Measurements from ENCODE around the gene SDCCAG8.

Gene SDCCAG8

GRCh38 chr1:243510928-243511327 is 255.1 kb downstream of the SDCCAG8 start:
- Mint-ChIP-seq H3K4me3 (no peak overlapping the region), H3K27ac (no peak overlapping the region), H3K9me3 (no peaks in the 10 kb centered on the region), H3K4me1 (peaks cover 44% of the 10 kb centered on the region), H3K36me3 (ENCODE audit: low read depth) (peaks cover 10% of the 10 kb centered on the region), H3K27me3 (no peaks in the 10 kb centered on the region)
- DNase-seq (no peak), ATAC-seq (no peak)

DNA sequence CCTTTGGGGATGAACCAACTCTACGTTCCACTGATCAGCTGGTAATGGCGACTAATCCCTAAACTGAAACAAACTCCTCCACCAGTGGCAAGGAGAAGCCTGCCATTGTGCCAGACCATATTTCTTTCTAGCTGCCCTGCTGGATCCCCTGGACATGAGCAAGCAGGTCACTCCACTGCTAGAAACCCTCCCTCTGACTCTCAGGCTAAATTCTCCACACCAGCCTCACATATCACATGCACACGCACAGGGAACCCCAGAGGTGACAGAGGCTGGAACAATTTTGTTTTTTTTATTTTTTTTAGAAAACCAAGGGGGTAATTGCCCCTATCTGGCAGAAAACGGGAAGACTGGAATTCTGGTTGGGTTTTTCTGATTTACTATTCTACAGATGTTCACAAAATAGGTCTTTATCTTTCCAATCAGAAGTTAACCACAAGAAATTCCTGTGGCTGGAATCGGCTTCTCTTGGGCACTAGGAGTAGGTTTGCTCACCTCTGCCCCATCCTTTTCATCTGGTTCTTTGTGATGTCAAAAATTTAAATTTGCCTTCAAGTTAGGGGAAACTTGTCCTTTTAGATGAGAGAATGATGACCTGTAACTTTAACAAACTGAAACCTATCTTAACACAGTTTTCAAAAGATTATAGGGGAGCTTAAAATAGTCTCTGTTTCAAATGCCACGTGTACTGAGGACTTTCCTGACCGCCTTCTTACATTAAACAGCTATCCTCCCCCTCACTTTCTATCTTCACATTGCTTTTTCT is 258.1 kb downstream of the SDCCAG8 start:
- ATAC-seq = peak; percentile 65
- Mint-ChIP-seq H3K4me3 (no peak overlapping the region), H3K36me3 (ENCODE audit: low read depth) (peaks cover 22% of the 10 kb centered on the region), H3K27me3 (no peaks in the 10 kb centered on the region), H3K9me3 (peaks cover 4% of the 10 kb centered on the region), H3K27ac (peak overlapping the region; percentile 56), H3K4me1 (peaks cover 20% of the 10 kb centered on the region)
- DNase-seq = no peak

DNA sequence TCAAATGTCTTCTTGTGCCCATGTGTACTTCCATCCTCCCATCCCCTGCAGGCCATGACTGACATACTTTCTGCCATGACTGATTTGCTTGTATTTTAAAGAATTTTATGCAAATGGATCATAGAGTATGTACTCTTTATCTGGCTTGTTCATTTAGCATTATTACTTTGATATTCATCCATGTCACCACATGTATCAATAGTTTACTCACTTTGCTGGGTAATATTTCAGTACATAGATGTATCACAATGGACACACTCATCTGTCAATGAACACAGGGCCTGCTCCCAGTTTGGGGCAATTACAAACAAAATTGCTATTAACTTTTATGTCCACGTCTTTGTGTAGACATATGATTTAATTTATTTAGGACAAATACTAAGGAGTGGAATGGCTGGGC is 259.1 kb downstream of the SDCCAG8 start:
- Mint-ChIP-seq H3K27ac (no peak overlapping the region), H3K36me3 (ENCODE audit: low read depth) (peaks cover 26% of the 10 kb centered on the region), H3K9me3 (peaks cover 4% of the 10 kb centered on the region), H3K4me3 (no peak overlapping the region), H3K4me1 (peaks cover 13% of the 10 kb centered on the region), H3K27me3 (no peaks in the 10 kb centered on the region)
- no peak for DNase-seq
- ATAC-seq = no peak

GRCh38 chr1:243520831-243521230 is 265.0 kb downstream of the SDCCAG8 start:
- Mint-ChIP-seq H3K27me3 (no peaks in the 10 kb centered on the region), H3K4me3 (no peak overlapping the region)

GRCh38 chr1:243523766-243524165 is 267.9 kb downstream of the SDCCAG8 start:
- no peak for ATAC-seq
- no peaks in the 10 kb centered on the region for H3K27me3 Mint-ChIP-seq
- H3K4me1 Mint-ChIP-seq = peaks cover 8% of the 10 kb centered on the region
- H3K36me3 Mint-ChIP-seq (ENCODE audit: low read depth) = peaks cover 11% of the 10 kb centered on the region
- no peak overlapping the region for H3K4me3 Mint-ChIP-seq
- no peak for DNase-seq
- H3K9me3 Mint-ChIP-seq = no peaks in the 10 kb centered on the region
- H3K27ac Mint-ChIP-seq = no peak overlapping the region

More at GRCh38 chr1:243520831-243521230, 265.0 kb downstream of the SDCCAG8 start:
- ATAC-seq (no peak), DNase-seq (no peak)
- peaks cover 4% of the 10 kb centered on the region for H3K9me3 Mint-ChIP-seq
- H3K27ac Mint-ChIP-seq = no peak overlapping the region
- H3K36me3 Mint-ChIP-seq (ENCODE audit: low read depth) = peaks cover 22% of the 10 kb centered on the region
- H3K4me1 Mint-ChIP-seq = peaks cover 8% of the 10 kb centered on the region

DNA sequence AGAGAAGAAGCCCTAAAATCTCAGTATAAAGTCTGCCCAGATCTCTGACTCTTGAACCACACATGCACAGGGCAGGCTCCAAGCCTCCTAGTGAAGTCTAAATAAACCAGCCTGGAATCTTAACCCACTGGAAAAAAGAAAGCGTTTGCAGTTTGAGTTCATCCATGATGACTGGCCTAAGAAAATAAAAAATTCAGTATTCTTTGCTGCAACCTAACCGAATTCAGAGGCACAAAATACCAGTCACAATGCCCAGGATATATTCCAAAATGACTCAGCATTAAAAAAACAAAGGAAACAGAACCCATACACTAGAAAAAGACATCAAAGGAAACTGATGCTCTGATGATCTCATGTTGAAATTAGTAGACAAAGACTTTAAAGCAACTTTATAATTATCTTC is 269.2 kb downstream of the SDCCAG8 start:
- no peak overlapping the region for H3K4me3 Mint-ChIP-seq
- no peak for ATAC-seq
- H3K27ac Mint-ChIP-seq = no peak overlapping the region
- peaks cover 8% of the 10 kb centered on the region for H3K4me1 Mint-ChIP-seq
- no peaks in the 10 kb centered on the region for H3K27me3 Mint-ChIP-seq
- peaks cover 8% of the 10 kb centered on the region for H3K36me3 Mint-ChIP-seq (ENCODE audit: low read depth)
- DNase-seq = no peak
- peaks cover 4% of the 10 kb centered on the region for H3K9me3 Mint-ChIP-seq

DNA sequence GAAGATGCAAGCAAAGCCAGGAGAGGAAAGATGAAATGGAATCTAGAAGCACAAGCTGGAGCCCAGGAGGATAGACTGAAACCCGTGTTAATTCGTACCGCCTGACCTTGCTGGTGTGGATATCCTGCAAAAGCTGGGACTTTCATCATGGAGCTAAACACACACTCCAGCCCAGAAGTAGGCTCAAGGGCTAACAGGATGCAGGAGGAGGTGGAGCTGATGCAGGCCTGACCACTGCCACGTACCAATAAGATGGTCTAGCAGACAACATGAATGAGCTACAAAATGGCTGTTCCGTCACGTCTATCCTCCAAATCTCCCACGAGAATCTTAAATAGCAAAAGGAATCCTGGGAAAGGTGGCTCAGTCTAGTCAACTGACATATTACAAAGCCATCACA is 270.3 kb downstream of the SDCCAG8 start:
- no peaks in the 10 kb centered on the region for H3K27me3 Mint-ChIP-seq
- ATAC-seq (no peak), DNase-seq (no peak)
- no peak overlapping the region for H3K4me3 Mint-ChIP-seq
- peaks cover 13% of the 10 kb centered on the region for H3K36me3 Mint-ChIP-seq (ENCODE audit: low read depth)
- H3K27ac Mint-ChIP-seq = no peak overlapping the region
- peaks cover 8% of the 10 kb centered on the region for H3K9me3 Mint-ChIP-seq
- H3K4me1 Mint-ChIP-seq = peaks cover 8% of the 10 kb centered on the region

- H3K9me3 Mint-ChIP-seq = peaks cover 8% of the 10 kb centered on the region
- DNase-seq (no peak), ATAC-seq (no peak)
- H3K36me3 Mint-ChIP-seq (ENCODE audit: low read depth) = peaks cover 14% of the 10 kb centered on the region
- H3K27ac Mint-ChIP-seq = no peak overlapping the region
- peaks cover 8% of the 10 kb centered on the region for H3K4me1 Mint-ChIP-seq
- H3K27me3 Mint-ChIP-seq = no peaks in the 10 kb centered on the region
- no peak overlapping the region for H3K4me3 Mint-ChIP-seq
Measured at GRCh38 chr1:243528459-243529121, 272.7 kb downstream of the SDCCAG8 start.

DNA sequence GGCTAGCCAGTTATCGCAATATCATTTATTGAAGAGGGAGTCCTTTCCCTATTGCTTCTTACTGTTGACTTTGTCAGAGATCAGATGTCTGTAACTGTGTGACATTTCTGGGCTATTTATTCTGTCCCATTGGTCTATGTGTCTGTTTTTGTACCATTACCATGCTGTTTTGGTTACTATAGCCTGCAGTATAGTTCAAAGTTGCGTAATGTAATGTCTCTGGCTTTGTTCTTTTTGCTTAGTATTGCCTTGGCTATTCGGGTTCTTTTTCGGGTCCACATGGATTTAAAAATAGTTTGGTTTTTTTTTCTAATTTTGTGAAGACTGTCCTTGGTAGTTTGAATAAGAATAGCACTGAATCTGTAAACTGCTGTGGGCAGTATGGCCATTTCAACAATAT is 273.7 kb downstream of the SDCCAG8 start:
- ATAC-seq (no peak), DNase-seq (no peak)
- Mint-ChIP-seq H3K4me1 (peaks cover 8% of the 10 kb centered on the region), H3K4me3 (no peak overlapping the region), H3K27ac (no peak overlapping the region), H3K9me3 (peaks cover 8% of the 10 kb centered on the region), H3K36me3 (ENCODE audit: low read depth) (peaks cover 14% of the 10 kb centered on the region), H3K27me3 (no peaks in the 10 kb centered on the region)

DNA sequence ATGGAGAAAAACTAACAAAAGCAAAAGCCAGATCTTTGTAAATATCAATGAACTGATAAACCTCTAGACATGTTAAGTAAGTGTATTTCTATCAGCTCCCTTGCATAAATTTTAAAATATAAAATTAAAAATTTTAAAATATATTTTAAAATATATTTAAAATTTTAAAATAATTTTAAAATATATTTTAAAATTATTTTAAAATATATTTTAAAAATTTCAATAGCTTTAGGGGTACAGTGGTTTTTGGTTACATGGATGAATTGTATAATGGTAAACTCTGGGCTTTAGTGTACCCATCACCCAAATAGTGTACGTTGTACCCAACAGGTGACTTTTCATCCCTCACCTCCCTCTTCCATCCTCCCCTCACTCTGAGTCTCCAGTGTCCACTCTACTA is 279.2 kb downstream of the SDCCAG8 start:
- no peak for DNase-seq
- Mint-ChIP-seq H3K27me3 (no peaks in the 10 kb centered on the region), H3K4me3 (no peak overlapping the region), H3K4me1 (no peaks in the 10 kb centered on the region), H3K9me3 (peaks cover 5% of the 10 kb centered on the region), H3K36me3 (ENCODE audit: low read depth) (peaks cover 23% of the 10 kb centered on the region), H3K27ac (no peak overlapping the region)
- no peak for ATAC-seq

DNA sequence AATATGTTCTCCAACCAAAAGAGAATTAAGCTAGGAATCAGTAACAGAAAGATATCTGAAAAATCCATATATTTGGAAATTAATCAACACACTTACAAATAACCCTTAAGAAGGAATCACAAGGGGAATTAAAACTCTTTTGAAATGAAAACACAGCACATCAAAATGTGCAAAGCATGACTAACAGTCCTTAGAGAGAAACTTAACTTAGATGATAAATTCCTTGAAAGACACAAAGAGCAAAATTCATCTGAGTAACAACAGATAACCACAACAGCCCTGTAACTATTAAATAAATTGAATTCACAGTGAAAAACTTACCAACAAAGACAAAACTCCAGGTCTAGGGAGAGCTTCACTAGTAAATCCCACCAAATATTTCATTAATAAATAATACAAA is 283.8 kb downstream of the SDCCAG8 start:
- no peaks in the 10 kb centered on the region for H3K27me3 Mint-ChIP-seq
- no peak for DNase-seq

DNA sequence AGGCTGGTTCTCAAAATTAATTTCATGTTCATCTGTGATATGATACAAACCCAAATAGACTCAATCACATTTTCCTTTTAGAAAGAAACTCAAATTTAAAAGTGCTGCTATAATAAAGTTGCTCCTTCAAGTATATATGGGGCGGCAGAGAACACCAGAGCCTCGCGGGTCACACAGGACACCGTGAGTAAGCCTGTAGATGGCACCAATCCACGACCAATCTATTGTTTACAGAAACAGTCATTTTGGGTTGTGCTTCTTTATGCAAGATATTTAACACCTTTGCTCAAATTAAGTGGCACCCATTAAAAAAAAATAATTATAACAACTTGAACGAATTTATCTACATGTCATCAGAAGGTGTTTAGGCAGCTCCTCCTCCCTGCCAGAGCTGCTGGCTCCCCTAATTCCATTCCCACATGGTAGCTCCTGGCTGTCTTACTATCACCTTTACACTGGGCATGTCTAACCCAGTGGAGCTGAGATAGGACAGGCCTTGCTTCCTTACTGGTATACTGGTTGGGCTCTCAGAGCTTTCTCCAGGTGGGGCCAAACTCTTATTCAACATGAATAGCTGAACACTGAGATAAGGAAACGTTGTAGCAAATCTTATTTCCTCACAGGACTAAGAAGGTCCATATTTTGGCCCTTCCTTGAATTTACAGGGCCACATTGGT is 287.0 kb downstream of the SDCCAG8 start:
- Mint-ChIP-seq H3K9me3 (no peaks in the 10 kb centered on the region), H3K4me1 (no peaks in the 10 kb centered on the region), H3K36me3 (ENCODE audit: low read depth) (peaks cover 34% of the 10 kb centered on the region), H3K27me3 (no peaks in the 10 kb centered on the region), H3K27ac (no peak overlapping the region), H3K4me3 (no peak overlapping the region)
- no peak for ATAC-seq
- no peak for DNase-seq

More for the DNA sequence above, 283.8 kb downstream of the SDCCAG8 start:
- Mint-ChIP-seq H3K9me3 (no peaks in the 10 kb centered on the region), H3K27ac (no peak overlapping the region), H3K36me3 (ENCODE audit: low read depth) (peaks cover 32% of the 10 kb centered on the region), H3K4me1 (no peaks in the 10 kb centered on the region), H3K4me3 (no peak overlapping the region)
- ATAC-seq = no peak

DNA sequence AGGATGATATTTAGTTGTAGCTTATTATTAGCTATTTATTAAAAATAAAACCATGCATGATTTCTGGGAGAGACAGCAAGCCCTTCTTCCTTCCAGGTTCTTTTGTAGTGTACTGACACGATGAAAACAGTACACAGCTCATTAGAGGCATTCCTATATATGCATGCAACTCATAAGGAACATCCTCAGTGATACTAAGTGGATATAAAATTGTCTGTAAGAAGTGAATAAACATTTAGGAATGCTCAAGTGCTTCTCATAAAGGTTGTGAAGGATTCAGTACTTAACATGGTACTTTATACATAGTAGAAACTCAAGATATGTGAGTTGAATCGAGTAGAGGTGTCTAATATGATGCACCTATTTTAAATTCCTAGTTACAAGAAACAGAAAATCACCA is 287.7 kb downstream of the SDCCAG8 start:
- no peaks in the 10 kb centered on the region for H3K4me1 Mint-ChIP-seq
- peaks cover 30% of the 10 kb centered on the region for H3K36me3 Mint-ChIP-seq (ENCODE audit: low read depth)
- ATAC-seq (no peak), DNase-seq (no peak)
- H3K9me3 Mint-ChIP-seq = no peaks in the 10 kb centered on the region
- no peak overlapping the region for H3K27ac Mint-ChIP-seq
- H3K4me3 Mint-ChIP-seq = no peak overlapping the region
- no peaks in the 10 kb centered on the region for H3K27me3 Mint-ChIP-seq

DNA sequence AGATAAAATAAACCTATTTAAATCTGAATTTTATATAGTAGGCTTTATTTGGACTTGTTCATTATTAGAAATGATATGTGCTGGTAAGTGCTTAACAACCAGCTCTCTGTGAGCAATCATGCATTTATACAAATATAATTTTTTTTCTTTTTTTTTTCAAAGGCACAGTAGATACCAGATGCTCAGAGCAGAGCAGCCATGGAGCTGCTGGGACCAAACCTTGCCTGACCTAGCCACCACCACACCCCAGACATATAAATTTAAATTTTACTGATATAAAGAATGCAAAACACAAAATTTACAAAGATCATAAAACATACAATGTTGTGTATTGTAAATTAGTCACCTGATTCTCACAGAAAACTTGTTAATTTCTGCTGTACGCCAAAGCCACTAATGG is 290.6 kb downstream of the SDCCAG8 start:
- Mint-ChIP-seq H3K36me3 (ENCODE audit: low read depth) (peaks cover 32% of the 10 kb centered on the region), H3K9me3 (no peaks in the 10 kb centered on the region), H3K4me3 (no peak overlapping the region), H3K27ac (no peak overlapping the region), H3K27me3 (no peaks in the 10 kb centered on the region), H3K4me1 (peaks cover 2% of the 10 kb centered on the region)
- DNase-seq (no peak), ATAC-seq (no peak)

GRCh38 chr1:243547891-243548290 is 292.1 kb downstream of the SDCCAG8 start:
- H3K27ac Mint-ChIP-seq = no peak overlapping the region
- H3K27me3 Mint-ChIP-seq = no peaks in the 10 kb centered on the region
- H3K9me3 Mint-ChIP-seq = no peaks in the 10 kb centered on the region
- H3K4me3 Mint-ChIP-seq = no peak overlapping the region
- peaks cover 34% of the 10 kb centered on the region for H3K36me3 Mint-ChIP-seq (ENCODE audit: low read depth)
- H3K4me1 Mint-ChIP-seq = peaks cover 2% of the 10 kb centered on the region
- DNase-seq (no peak), ATAC-seq (no peak)

All from activated naive CD8-positive, alpha-beta T cell treated with anti-CD3 and anti-CD28 coated beads, Interleukin-2, amount 50 U/mL, for 24 hours (primary cell).